PC-9 (cell line): ENCODE measurements around the gene PECR.

ENCODE experiments used
- CTCF ChIP-seq: fragments of 200-600 bp; sonication (generic); conservative IDR thresholded peaks from 2 replicates; pipeline ENCODE4 v1.6.1; 2017; ENCODE audit warnings: mixed run types, antibody characterized with exemption, mild to moderate bottlenecking, moderate library complexity
- EZH2 ChIP-seq: fragments of 200-600 bp; sonication (generic); IDR thresholded peaks from 2 replicates; pipeline ENCODE4 v1.8.0; 2017; ENCODE audit warnings: antibody characterized with exemption, low read depth

DNA sequence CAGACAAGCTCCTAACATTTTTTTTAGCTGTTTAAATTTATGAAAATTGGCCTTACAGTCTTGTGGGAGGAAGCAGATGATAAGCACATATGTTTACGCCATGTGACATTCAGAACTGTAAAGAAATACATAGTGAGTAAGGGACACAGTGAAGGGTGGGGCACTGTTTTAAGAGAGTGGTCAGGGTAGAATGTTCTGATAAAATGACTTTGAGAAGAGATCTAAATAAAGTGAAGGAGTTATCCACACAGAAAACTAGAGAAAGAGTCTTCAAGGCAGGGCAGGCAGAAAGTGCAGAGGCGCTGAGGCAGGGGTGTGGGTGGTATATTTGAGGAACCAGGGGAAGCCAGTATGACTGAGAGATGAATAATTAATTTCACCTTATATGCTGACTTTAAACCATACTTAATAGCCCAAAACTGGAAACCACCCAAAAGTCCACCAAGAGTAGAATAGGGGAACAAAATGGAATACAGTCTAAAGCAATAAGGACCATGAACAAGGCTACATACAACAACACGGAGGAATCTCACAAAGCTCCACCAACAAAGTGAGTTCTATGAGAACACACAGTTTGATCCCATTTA is 76.8 kb downstream of the PECR start:
- TF ChIP-seq EZH2 (no peak), CTCF (no peak)
